GM12873 (cell line): ENCODE results near the gene RMDN2.

Source experiments
- CTCF ChIP-seq: IDR thresholded peaks from 2 replicates; pipeline ENCODE4 v1.5.1; 2012; ENCODE audit warnings: low read depth, mild to moderate bottlenecking, moderate library complexity, low read length, control low read depth; ENCODE audit not compliant: insufficient read depth; ENCODE audit errors: missing control alignments

RMDN2 gene

GRCh38 chr2:37891846-37892435 is 33.1 kb upstream of the RMDN2 start:
- no peak for TF ChIP-seq CTCF

- no peak for TF ChIP-seq CTCF
Measured at GRCh38 chr2:37892436-37893114, 32.5 kb upstream of the RMDN2 start.

GRCh38 chr2:37893327-37893726 is 31.8 kb upstream of the RMDN2 start:
- no peak for TF ChIP-seq CTCF

- no peak for TF ChIP-seq CTCF
Measured at GRCh38 chr2:37894047-37894446, 31.0 kb upstream of the RMDN2 start.

GRCh38 chr2:37894601-37895000 is 30.5 kb upstream of the RMDN2 start:
- no peak for TF ChIP-seq CTCF

- no peak for TF ChIP-seq CTCF
Measured at GRCh38 chr2:37895140-37895539, 29.9 kb upstream of the RMDN2 start.

- no peak for TF ChIP-seq CTCF
Measured at GRCh38 chr2:37896319-37896718, 28.8 kb upstream of the RMDN2 start.
